Mesangial cell (primary cell): ENCODE results near the gene UGT3A1. TPM values are rescaled to one million over a fixed set of nuclear protein-coding genes. Genes with fewer than 3 reads are reported as not detected.

ENCODE experiments used
- total RNA-seq: library from RNA; depleted of rRNA; stranded (reverse); fragments of >200 nt; gene quantifications from 2 replicates; pipeline ENCODE4 v1.2.3, GENCODE V29; 2015

UGT3A1 gene, protein sequence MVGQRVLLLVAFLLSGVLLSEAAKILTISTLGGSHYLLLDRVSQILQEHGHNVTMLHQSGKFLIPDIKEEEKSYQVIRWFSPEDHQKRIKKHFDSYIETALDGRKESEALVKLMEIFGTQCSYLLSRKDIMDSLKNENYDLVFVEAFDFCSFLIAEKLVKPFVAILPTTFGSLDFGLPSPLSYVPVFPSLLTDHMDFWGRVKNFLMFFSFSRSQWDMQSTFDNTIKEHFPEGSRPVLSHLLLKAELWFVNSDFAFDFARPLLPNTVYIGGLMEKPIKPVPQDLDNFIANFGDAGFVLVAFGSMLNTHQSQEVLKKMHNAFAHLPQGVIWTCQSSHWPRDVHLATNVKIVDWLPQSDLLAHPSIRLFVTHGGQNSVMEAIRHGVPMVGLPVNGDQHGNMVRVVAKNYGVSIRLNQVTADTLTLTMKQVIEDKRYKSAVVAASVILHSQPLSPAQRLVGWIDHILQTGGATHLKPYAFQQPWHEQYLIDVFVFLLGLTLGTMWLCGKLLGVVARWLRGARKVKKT
- total RNA-seq, result 0.38 TPM in 1 of 2 replicates, not detected in the other

GRCh38 chr5:35990941-35991611 lies at the start of gene UGT3A1:
TSS of gene UGT3A1 (minus strand) at chr5:35991390. CDS start at chr5:35991240, 150 bp downstream.

DNA sequence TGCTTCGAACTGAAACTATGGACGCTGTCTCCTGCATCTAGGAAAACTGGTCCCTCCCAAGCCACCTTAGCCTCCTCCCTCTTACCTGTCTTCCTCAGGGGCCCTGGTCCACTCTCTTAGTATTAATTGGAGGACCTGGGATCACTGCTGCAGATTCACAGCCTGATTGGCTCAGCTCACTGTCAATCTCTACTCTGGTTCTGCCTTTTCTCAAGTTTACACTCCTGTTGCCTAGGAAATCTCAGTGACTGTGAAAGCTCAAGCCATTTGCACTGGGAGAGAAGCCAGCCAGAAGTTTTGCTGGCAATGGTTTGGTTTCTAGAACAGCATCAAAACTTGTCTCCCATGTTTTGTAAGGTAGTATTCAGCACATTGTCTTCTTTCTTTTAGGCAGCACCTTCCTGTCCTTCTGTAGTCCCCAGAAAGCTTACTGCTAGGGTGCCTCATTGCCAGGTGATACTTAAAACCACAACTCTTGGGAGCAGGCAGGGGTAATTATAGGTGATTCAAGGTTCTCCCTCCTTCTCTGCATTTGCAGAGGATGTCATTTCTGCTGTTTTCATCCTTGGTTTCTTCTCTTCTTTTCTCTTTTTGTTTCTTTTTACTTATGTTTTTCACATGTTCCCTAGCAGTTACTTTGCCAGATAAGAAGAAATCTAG lies 52.5 kb downstream of the UGT3A1 start, which contains the start of gene CAPSL:
Gene CAPSL (minus strand): TSS at position 55 of the 660 bp plus-strand sequence. CDS start 17,502 bp downstream, outside the sequence.

Other genes with a start within 250 kb of the UGT3A1 start
- gene IL7R, start 134.5 kb downstream of the UGT3A1 start, total RNA-seq, result 1.1 and 2.8 TPM in 2 replicates
- not detected in 2 replicates for gene CAPSL, start 52.8 kb downstream of the UGT3A1 start, total RNA-seq
- not detected in 2 replicates for gene UGT3A2, start 75.5 kb upstream of the UGT3A1 start, total RNA-seq
- 2.9 and 3.3 TPM in 2 replicates for gene LMBRD2, start 160.5 kb upstream of the UGT3A1 start, total RNA-seq
- 25.6 and 31.3 TPM in 2 replicates for gene SKP2, start 160.7 kb upstream of the UGT3A1 start, total RNA-seq